H1 (cell line): Measurements from ENCODE around the gene TTC38. TPM values are rescaled to one million over a fixed set of nuclear protein-coding genes. Genes with fewer than 3 reads are reported as not detected.
A peak's percentile ranks its signal among the peaks of the same experiment; 100 is the strongest.

Experiments
- CTCF ChIA-PET: fragments of 300-600 bp; sonication (Branson Sonifier 250); formaldehyde crosslinking; loops from one replicate; lab custom pipeline; 2021; ENCODE audit not compliant: partially characterized antibody; lab: Charles Lee
- POLR2A ChIA-PET: fragments of 300-600 bp; sonication (Branson Sonifier 250); formaldehyde crosslinking; loops from one replicate; lab custom pipeline; 2021; ENCODE audit warnings: inconsistent platforms; ENCODE audit not compliant: partially characterized antibody; lab: Charles Lee
- DNase-seq, 2 experiments: peaks; one replicate each; pipeline versions ENCODE4 v3.0.0 to v3.0.0-alpha.2; 2010 to 2022; ENCODE audit warnings: low spot score in 2 of 2, low read depth in 1 of 2, mixed read lengths in 1 of 2
- FAIRE-seq: peaks from 2 replicates; lab custom pipeline; 2011; peaks lifted over from hg19 to GRCh38; lab: Jason Lieb, UNC
- H2AFZ ChIP-seq: 2 replicates; pipeline ENCODE4 v1.8.1; 2012; ENCODE audit warnings: low read length, inconsistent platforms
- H2AK5ac ChIP-seq: 2 replicates; pipeline ENCODE4 v1.6.1; 2013; ENCODE audit warnings: low read depth, low read length
- H2BK120ac ChIP-seq: replicated peaks from 2 replicates; pipeline ENCODE3; 2013; ENCODE audit warnings: low read depth, low read length, inconsistent platforms
- H2BK12ac ChIP-seq: 2 replicates; pipeline ENCODE4 v1.6.1; 2013; ENCODE audit warnings: low read depth, low read length
- H2BK15ac ChIP-seq: 2 replicates; pipeline ENCODE4 v1.6.1; 2013; ENCODE audit warnings: low read length
- H2BK20ac ChIP-seq: 2 replicates; pipeline ENCODE4 v1.6.1; 2013; ENCODE audit warnings: low read length
- H2BK5ac ChIP-seq: 2 replicates; pipeline ENCODE4 v1.6.1; 2013; ENCODE audit warnings: low read depth, low read length
- H3K14ac ChIP-seq: 2 replicates; pipeline ENCODE4 v1.6.1; 2013; ENCODE audit warnings: inconsistent platforms; ENCODE audit not compliant: insufficient read length
- H3K18ac ChIP-seq: 2 replicates; pipeline ENCODE4 v1.6.1; 2013; ENCODE audit warnings: low read length; ENCODE audit errors: extremely low read depth
- H3K23ac ChIP-seq: 2 replicates; pipeline ENCODE4 v1.6.1; 2013; ENCODE audit warnings: inconsistent platforms; ENCODE audit not compliant: insufficient read length
- H3K23me2 ChIP-seq: 2 replicates; pipeline ENCODE4 v1.6.1; 2013; ENCODE audit warnings: low read depth, low read length
- H3K27ac ChIP-seq: 2 replicates; pipeline ENCODE4 v1.6.1; 2011; ENCODE audit warnings: low read depth, low read length, inconsistent platforms
- H3K27me3 ChIP-seq, 4 experiments: replicated peaks in 1 of 4; 1 replicate in 1 of 4; 2 replicates in 3 of 4; pipeline versions ENCODE4 v1.6.1 to v1.8.1; 2011 to 2013; ENCODE audit warnings: low read length in 3 of 4, mild to moderate bottlenecking in 3 of 4, inconsistent platforms in 2 of 4, mixed read lengths in 2 of 4, moderate library complexity in 1 of 4; ENCODE audit not compliant: control insufficient read depth in 3 of 4, insufficient read depth in 3 of 4; ENCODE audit errors: extremely low read depth in 1 of 4
- H3K36me3 ChIP-seq, 4 experiments: 2 replicates each; pipeline versions ENCODE4 v1.6.1 to v1.8.1; 2011 to 2013; ENCODE audit warnings: mild to moderate bottlenecking in 4 of 4, low read length in 3 of 4, moderate library complexity in 2 of 4, control low read depth in 1 of 4, inconsistent platforms in 1 of 4; ENCODE audit not compliant: insufficient read depth in 4 of 4, control insufficient read depth in 2 of 4
- H3K4ac ChIP-seq: replicated peaks from 2 replicates; pipeline ENCODE3; 2013; ENCODE audit warnings: low read length, low read depth, mixed read lengths, inconsistent platforms; ENCODE audit not compliant: insufficient read length
- H3K4me1 ChIP-seq, 4 experiments: replicated peaks in 1 of 4; 1 replicate in 1 of 4; 2 replicates in 3 of 4; pipeline versions ENCODE4 v1.6.1 to v1.8.1; 2011 to 2013; ENCODE audit warnings: low read length in 3 of 4, inconsistent platforms in 2 of 4, mixed read lengths in 1 of 4; ENCODE audit not compliant: insufficient read depth in 4 of 4, control insufficient read depth in 3 of 4
- H3K4me2 ChIP-seq, 2 experiments: 2 replicates each; pipeline versions ENCODE4 v1.6.1 to v1.8.1; 2011 to 2013; ENCODE audit warnings: low read depth in 2 of 2, low read length in 2 of 2, control low read depth in 1 of 2, inconsistent platforms in 1 of 2, mild to moderate bottlenecking in 1 of 2; ENCODE audit not compliant: insufficient read depth in 1 of 2
- H3K4me3 ChIP-seq, 4 experiments: fragments of 200-600, 300-600 bp in 1 of 4; sonication (generic), shearing (Covaris generic), sonication (Bioruptor Twin) in 1 of 4; 2 replicates each; pipeline versions ENCODE4 v1.5.1 to v1.8.1; 2011 to 2016; ENCODE audit warnings: low read length in 4 of 4, low read depth in 3 of 4, control low read depth in 2 of 4, inconsistent platforms in 2 of 4, mild to moderate bottlenecking in 2 of 4, mixed read lengths in 1 of 4, moderate library complexity in 1 of 4; ENCODE audit not compliant: insufficient read depth in 2 of 4; ENCODE audit errors: extremely low read depth in 1 of 4
- H3K56ac ChIP-seq: replicated peaks from 2 replicates; pipeline ENCODE3; 2013; ENCODE audit warnings: low read depth, mild to moderate bottlenecking, mixed read lengths, low read length, inconsistent platforms; ENCODE audit not compliant: insufficient read length
- H3K79me1 ChIP-seq: 2 replicates; pipeline ENCODE4 v1.6.1; 2013; ENCODE audit warnings: low read depth, low read length, control low read depth
- H3K79me2 ChIP-seq, 2 experiments: 2 replicates each; pipeline versions ENCODE4 v1.6.1 to v1.8.1; 2012 to 2013; ENCODE audit warnings: low read length in 2 of 2, mild to moderate bottlenecking in 2 of 2, inconsistent platforms in 1 of 2; ENCODE audit not compliant: insufficient read depth in 2 of 2, control insufficient read depth in 1 of 2
- H3K9ac ChIP-seq, 4 experiments: replicated peaks in 1 of 4; 1 replicate in 1 of 4; 2 replicates in 3 of 4; pipeline versions ENCODE4 v1.6.1 to v1.8.1; 2011 to 2013; ENCODE audit warnings: low read depth in 3 of 4, low read length in 3 of 4, control low read depth in 2 of 4, mild to moderate bottlenecking in 2 of 4, moderate library complexity in 2 of 4, inconsistent platforms in 1 of 4; ENCODE audit errors: extremely low read depth in 1 of 4
- H3K9me3 ChIP-seq, 2 experiments: 2 replicates each; pipeline versions ENCODE4 v1.6.1 to v1.8.1; 2012 to 2013; ENCODE audit warnings: mild to moderate bottlenecking in 2 of 2, moderate library complexity in 2 of 2, control low read depth in 1 of 2, inconsistent platforms in 1 of 2, low read depth in 1 of 2, low read length in 1 of 2, mixed read lengths in 1 of 2; ENCODE audit not compliant: insufficient read depth in 2 of 2
- H4K20me1 ChIP-seq, 2 experiments: replicated peaks in 1 of 2; 2 replicates each; pipeline versions ENCODE3 to v1.8.1; 2011 to 2013; ENCODE audit warnings: inconsistent platforms in 2 of 2, low read length in 2 of 2, mild to moderate bottlenecking in 1 of 2; ENCODE audit not compliant: insufficient read depth in 2 of 2, control insufficient read depth in 1 of 2
- H4K5ac ChIP-seq: 2 replicates; pipeline ENCODE4 v1.6.1; 2013; ENCODE audit warnings: low read length, low read depth, mixed read lengths, inconsistent platforms; ENCODE audit not compliant: insufficient read length
- H4K8ac ChIP-seq: 2 replicates; pipeline ENCODE4 v1.8.0; 2013; ENCODE audit warnings: mild to moderate bottlenecking, moderate library complexity, low read length, inconsistent platforms; ENCODE audit not compliant: insufficient read depth; ENCODE audit errors: extremely low read depth
- H4K91ac ChIP-seq: replicated peaks from 2 replicates; pipeline ENCODE3; 2013; ENCODE audit warnings: low read length, mixed read lengths, inconsistent platforms; ENCODE audit not compliant: insufficient read length
- ATF3 ChIP-seq: IDR thresholded peaks from 2 replicates; pipeline ENCODE4 v1.6.1; 2011; ENCODE audit warnings: low read depth, mild to moderate bottlenecking, low read length; ENCODE audit not compliant: insufficient read depth
- CTCF ChIP-seq, 3 experiments: IDR thresholded peaks; 1 replicate in 2 of 3; 2 replicates in 1 of 3; pipeline versions ENCODE4 v1.5.1 to v1.6.1; 2011; ENCODE audit warnings: low read length in 3 of 3, mild to moderate bottlenecking in 3 of 3, inconsistent platforms in 2 of 3, low read depth in 1 of 3, moderate library complexity in 1 of 3; ENCODE audit not compliant: insufficient read depth in 1 of 3; ENCODE audit errors: control extremely low read depth in 1 of 3
- POLR2AphosphoS5 ChIP-seq: IDR thresholded peaks from 2 replicates; pipeline ENCODE4 v1.6.1; 2011; ENCODE audit warnings: low read depth, low read length
- RBBP5 ChIP-seq: IDR thresholded peaks from 2 replicates; pipeline ENCODE4 v1.7.1; 2012; ENCODE audit warnings: low read depth, mild to moderate bottlenecking, inconsistent platforms, low read length, moderate library complexity, borderline replicate concordance
- TBP ChIP-seq: IDR thresholded peaks from 2 replicates; pipeline ENCODE4 v1.6.1; 2011; ENCODE audit warnings: low read depth, low read length, improper control_type of control experiment
- TCF12 ChIP-seq: IDR thresholded peaks from 2 replicates; pipeline ENCODE4 v1.6.1; 2011; ENCODE audit warnings: low read depth, mild to moderate bottlenecking, low read length
- WGBS, 2 experiments: shearing (Covaris generic) in 1 of 2; methylation state at CpG; one replicate each; pipeline versions ENCODE4 v1.1.6 to v1.1.7; 2013 to 2015; ENCODE audit warnings: low lambda C conversion rate in 2 of 2, mixed read lengths in 2 of 2, inconsistent platforms in 1 of 2, low coverage in 1 of 2, missing lambda C conversion rate in 1 of 2; ENCODE audit not compliant: insufficient replicate concordance in 2 of 2, insufficient coverage in 1 of 2, insufficient read length in 1 of 2; ENCODE audit errors: extremely low coverage in 1 of 2, missing lambda C conversion rate in 1 of 2; 5-methylcytosine and 5-hydroxymethylcytosine counted together
- polyA plus RNA-seq, 7 experiments: library from polyadenylated mRNA; depleted of rRNA in 3 of 7; stranded (reverse) in 5 of 7; unstranded in 2 of 7; fragments of >200 nt in 5 of 7; fragments of 200-250 nt in 2 of 7; gene quantifications; 1 replicate in 5 of 7; 2 replicates in 1 of 7; 4 replicates in 1 of 7; pipeline versions ENCODE4 v1.2.1 to v1.2.3, GENCODE V29; 2011 to 2013; ENCODE audit warnings: missing spikeins in 2 of 7, mixed read lengths in 2 of 7
- total RNA-seq: library from RNA; stranded (reverse); fragmentation: NEBNext Ultra II Directional; extraction: Animal tissue kit (Norgen Biotek cat#: 25700); gene quantifications from 2 replicates; pipeline ENCODE4 v1.2.1, GENCODE V29; 2021

TTC38 gene
- total and polyA plus RNA-seq, 2 of the 8 experiments (the other 6 are each of a cell fraction or from before 2014, with no cell fraction given), result 25.3 to 34.8 TPM

GRCh38 chr22:46230262-46230901 is 37.4 kb upstream of the TTC38 start:
- Histone ChIP-seq H4K8ac (0 out of 2 replicates have a peak overlapping the region, but pooled peaks have one; percentile 25), H3K14ac (no peak overlapping the region), H3K23ac (no peak overlapping the region), H2BK120ac (no peak overlapping the region), H4K5ac (no peak overlapping the region), H3K56ac (no peak overlapping the region), H2AFZ (no peak overlapping the region), H2BK15ac (no peak overlapping the region), H3K18ac (no peak overlapping the region), H2BK12ac (no peak overlapping the region), H3K9ac (no peak overlapping the region), H2AK5ac (no peak overlapping the region), H2BK5ac (no peak overlapping the region), H4K91ac (no peak overlapping the region), H3K79me1 (no peaks in the 10 kb centered on the region), H2BK20ac (no peak overlapping the region), H3K4me1 (no peaks in the 10 kb centered on the region; a peak in 1 of 7 replicates), H3K9me3 (no peaks in the 10 kb centered on the region), H3K79me2 (no peaks in the 10 kb centered on the region), H4K20me1 (peaks cover 0 to 8% of the 10 kb centered on the region in 2 experiments), H3K36me3 (no peaks in the 10 kb centered on the region), H3K4ac (no peak overlapping the region), H3K4me2 (no peak overlapping the region), H3K23me2 (no peaks in the 10 kb centered on the region), H3K27me3 (no peaks in the 10 kb centered on the region), H3K27ac (no peak overlapping the region), H3K4me3 (no peak overlapping the region)
- no peak for FAIRE-seq
- DNase-seq, result no peak
- CTCF ChIA-PET, result no interaction called here
- POLR2A ChIA-PET, result no interaction called here
- 92% methylated on average over 13 of the region's 13 CpGs; no CpG with 5 or more reads in 1 of the 2 experiments for WGBS, 2 experiments
- TF ChIP-seq CTCF (IDR thresholded peaks at IDR 0.05; ENCODE audit: control extremely low read depth in 1 of 3, insufficient read depth in 1 of 3, low read depth in 1 of 3, low read length in 3 of 3), result no peak
- TF ChIP-seq TBP, result no peak
- TF ChIP-seq POLR2AphosphoS5, result no peak
- no peak for TF ChIP-seq RBBP5
- TF ChIP-seq ATF3, result no peak
- TF ChIP-seq TCF12, result no peak
